Measurements from ENCODE around the gene ELAVL2. TPM values are rescaled to one million over a fixed set of nuclear protein-coding genes. Genes with fewer than 3 reads are reported as not detected.

Gene ELAVL2
- total and polyA plus RNA-seq, 7 experiments from 2014 or later: not detected

- no peaks in the 10 kb centered on the region for H3K9me3 ChIP-seq (ENCODE audit: control insufficient read depth in 2 of 3, low read length in 3 of 3)
- H3K36me3 ChIP-seq (ENCODE audit: control insufficient read depth in 2 of 3, insufficient read depth in 3 of 3, low read length in 3 of 3): no peaks in the 10 kb centered on the region
- no peak for DNase-seq
- ChIA-PET POLR2A (no interaction called here), CTCF (no interaction called here)
- no peak overlapping the region for H3K27ac Mint-ChIP-seq
- no peak overlapping the region for H3K4me3 Mint-ChIP-seq
- no peaks in the 10 kb centered on the region for H3K27me3 ChIP-seq (ENCODE audit: control insufficient read depth in 2 of 2, insufficient read depth in 2 of 2, low read length in 2 of 2)
- no peak overlapping the region for H3K27ac ChIP-seq (ENCODE audit: low read depth, low read length)
- H3K27me3 Mint-ChIP-seq: no peaks in the 10 kb centered on the region
- intact Hi-C loops (cut with micrococcal nuclease): no loop called here
- no peak overlapping the region for H3K4me3 ChIP-seq (ENCODE audit: low read length)
- peaks cover 0 to 10% (median 2%) of the 10 kb centered on the region in 11 donors for H3K9me3 Mint-ChIP-seq
- H3K4me1 Mint-ChIP-seq: no peaks in the 10 kb centered on the region
- H3K4me1 ChIP-seq (ENCODE audit: control insufficient read depth in 2 of 2, insufficient read depth in 2 of 2, low read length in 2 of 2): no peaks in the 10 kb centered on the region
- no peaks in the 10 kb centered on the region for H3K36me3 Mint-ChIP-seq
- no peak for ATAC-seq
These were observed 36.3 kb downstream of the ELAVL2 start for GRCh38 chr9:23789529-23790254.

GRCh38 chr9:23784962-23785361 lies 41.1 kb downstream of the ELAVL2 start:
- Histone ChIP-seq H3K36me3 (ENCODE audit: control insufficient read depth in 2 of 3, insufficient read depth in 3 of 3, low read length in 3 of 3) (no peaks in the 10 kb centered on the region), H3K9me3 (ENCODE audit: control insufficient read depth in 2 of 3, low read length in 3 of 3) (no peaks in the 10 kb centered on the region), H3K4me3 (ENCODE audit: low read length) (no peak overlapping the region), H3K4me1 (ENCODE audit: control insufficient read depth in 2 of 2, insufficient read depth in 2 of 2, low read length in 2 of 2) (no peaks in the 10 kb centered on the region), H3K27me3 (ENCODE audit: control insufficient read depth in 2 of 2, insufficient read depth in 2 of 2, low read length in 2 of 2) (no peaks in the 10 kb centered on the region), H3K27ac (ENCODE audit: low read depth, low read length) (no peak overlapping the region)
- intact Hi-C loops (cut with micrococcal nuclease): no loop called here
- H3K27me3 Mint-ChIP-seq: no peaks in the 10 kb centered on the region
- ATAC-seq (no peak), DNase-seq (no peak)
- H3K4me3 Mint-ChIP-seq: no peak overlapping the region
- peaks cover 0 to 25% (median 9%) of the 10 kb centered on the region in 11 donors for H3K9me3 Mint-ChIP-seq
- H3K36me3 Mint-ChIP-seq: no peaks in the 10 kb centered on the region
- H3K4me1 Mint-ChIP-seq: no peaks in the 10 kb centered on the region
- H3K27ac Mint-ChIP-seq: no peak overlapping the region
- POLR2A ChIA-PET: no interaction called here
- CTCF ChIA-PET: no interaction called here

GRCh38 chr9:23783509-23783908 lies 42.5 kb downstream of the ELAVL2 start:
- no peak overlapping the region for H3K4me3 ChIP-seq (ENCODE audit: low read length)
- H3K27ac ChIP-seq (ENCODE audit: low read depth, low read length): no peak overlapping the region
- H3K4me1 ChIP-seq (ENCODE audit: control insufficient read depth in 2 of 2, insufficient read depth in 2 of 2, low read length in 2 of 2): no peaks in the 10 kb centered on the region
- Mint-ChIP-seq H3K27ac (no peak overlapping the region), H3K36me3 (no peaks in the 10 kb centered on the region), H3K4me1 (no peaks in the 10 kb centered on the region), H3K9me3 (peaks cover 0 to 25% (median 7%) of the 10 kb centered on the region in 11 donors), H3K4me3 (no peak overlapping the region), H3K27me3 (no peaks in the 10 kb centered on the region)
- ChIA-PET CTCF (no interaction called here), POLR2A (interaction anchor here (0.6 kb wide), 1 partner anchor 13 kb away, joined by 3 read pairs; no protein-coding TSS in a partner anchor)
- H3K27me3 ChIP-seq (ENCODE audit: control insufficient read depth in 2 of 2, insufficient read depth in 2 of 2, low read length in 2 of 2): no peaks in the 10 kb centered on the region
- no peaks in the 10 kb centered on the region for H3K9me3 ChIP-seq (ENCODE audit: control insufficient read depth in 2 of 3, low read length in 3 of 3)
- ATAC-seq: no peak
- intact Hi-C loops (cut with micrococcal nuclease): no loop called here
- no peaks in the 10 kb centered on the region for H3K36me3 ChIP-seq (ENCODE audit: control insufficient read depth in 2 of 3, insufficient read depth in 3 of 3, low read length in 3 of 3)
- DNase-seq: no peak

- ATAC-seq: no peak
These were observed 46.8 kb downstream of the ELAVL2 start for GRCh38 chr9:23779220-23779619.

GRCh38 chr9:23777328-23777727 lies 48.7 kb downstream of the ELAVL2 start:
- H3K27me3 ChIP-seq (ENCODE audit: control insufficient read depth in 2 of 2, insufficient read depth in 2 of 2, low read length in 2 of 2): no peaks in the 10 kb centered on the region
- H3K9me3 ChIP-seq (ENCODE audit: control insufficient read depth in 2 of 3, low read length in 3 of 3): no peaks in the 10 kb centered on the region
- Mint-ChIP-seq H3K4me1 (no peaks in the 10 kb centered on the region), H3K27ac (no peak overlapping the region), H3K36me3 (no peaks in the 10 kb centered on the region), H3K27me3 (peaks cover 0 to 4% (median 0%) of the 10 kb centered on the region in 5 donors), H3K9me3 (peaks cover 2 to 22% (median 7%) of the 10 kb centered on the region in 11 donors), H3K4me3 (no peak overlapping the region)
- POLR2A ChIA-PET: no interaction called here
- no peaks in the 10 kb centered on the region for H3K36me3 ChIP-seq (ENCODE audit: control insufficient read depth in 2 of 3, insufficient read depth in 3 of 3, low read length in 3 of 3)
- DNase-seq: no peak
- no peak for ATAC-seq
- no peak overlapping the region for H3K27ac ChIP-seq (ENCODE audit: low read depth, low read length)
- intact Hi-C loops (cut with micrococcal nuclease): no loop called here
- no peaks in the 10 kb centered on the region for H3K4me1 ChIP-seq (ENCODE audit: control insufficient read depth in 2 of 2, insufficient read depth in 2 of 2, low read length in 2 of 2)
- H3K4me3 ChIP-seq (ENCODE audit: low read length): no peak overlapping the region
- CTCF ChIA-PET: no interaction called here

More at GRCh38 chr9:23779220-23779619, 46.8 kb downstream of the ELAVL2 start:
- intact Hi-C loops (cut with micrococcal nuclease): no loop called here
- peaks cover 2 to 29% (median 11%) of the 10 kb centered on the region in 11 donors for H3K9me3 Mint-ChIP-seq
- CTCF ChIA-PET: no interaction called here
- no peak for DNase-seq
- no peaks in the 10 kb centered on the region for H3K9me3 ChIP-seq (ENCODE audit: control insufficient read depth in 2 of 3, low read length in 3 of 3)
- H3K36me3 Mint-ChIP-seq: no peaks in the 10 kb centered on the region
- H3K27ac ChIP-seq (ENCODE audit: low read depth, low read length): no peak overlapping the region
- no peak overlapping the region for H3K4me3 ChIP-seq (ENCODE audit: low read length)
- H3K4me1 Mint-ChIP-seq: no peaks in the 10 kb centered on the region
- H3K4me1 ChIP-seq (ENCODE audit: control insufficient read depth in 2 of 2, insufficient read depth in 2 of 2, low read length in 2 of 2): no peaks in the 10 kb centered on the region
- H3K27me3 Mint-ChIP-seq: no peaks in the 10 kb centered on the region
- POLR2A ChIA-PET: no interaction called here
- no peaks in the 10 kb centered on the region for H3K36me3 ChIP-seq (ENCODE audit: control insufficient read depth in 2 of 3, insufficient read depth in 3 of 3, low read length in 3 of 3)
- H3K27ac Mint-ChIP-seq: no peak overlapping the region
- no peak overlapping the region for H3K4me3 Mint-ChIP-seq
- no peaks in the 10 kb centered on the region for H3K27me3 ChIP-seq (ENCODE audit: control insufficient read depth in 2 of 2, insufficient read depth in 2 of 2, low read length in 2 of 2)

GRCh38 chr9:23775549-23775948 lies 50.5 kb downstream of the ELAVL2 start:
- H3K36me3 Mint-ChIP-seq: no peaks in the 10 kb centered on the region
- Histone ChIP-seq H3K9me3 (ENCODE audit: control insufficient read depth in 2 of 3, low read length in 3 of 3) (no peaks in the 10 kb centered on the region), H3K27me3 (ENCODE audit: control insufficient read depth in 2 of 2, insufficient read depth in 2 of 2, low read length in 2 of 2) (no peaks in the 10 kb centered on the region), H3K27ac (ENCODE audit: low read depth, low read length) (no peak overlapping the region), H3K36me3 (ENCODE audit: control insufficient read depth in 2 of 3, insufficient read depth in 3 of 3, low read length in 3 of 3) (no peaks in the 10 kb centered on the region), H3K4me1 (ENCODE audit: control insufficient read depth in 2 of 2, insufficient read depth in 2 of 2, low read length in 2 of 2) (no peaks in the 10 kb centered on the region), H3K4me3 (ENCODE audit: low read length) (no peak overlapping the region)
- no peak for DNase-seq
- POLR2A ChIA-PET: no interaction called here
- no peaks in the 10 kb centered on the region for H3K4me1 Mint-ChIP-seq
- intact Hi-C loops (cut with micrococcal nuclease): no loop called here
- CTCF ChIA-PET: no interaction called here
- H3K27ac Mint-ChIP-seq: no peak overlapping the region
- ATAC-seq: no peak
- H3K9me3 Mint-ChIP-seq: peaks cover 0 to 23% (median 10%) of the 10 kb centered on the region in 11 donors
- no peak overlapping the region for H3K4me3 Mint-ChIP-seq
- peaks cover 0 to 4% (median 0%) of the 10 kb centered on the region in 5 donors for H3K27me3 Mint-ChIP-seq

GRCh38 chr9:23774266-23774665 lies 51.8 kb downstream of the ELAVL2 start:
- Mint-ChIP-seq H3K27me3 (peaks cover 0 to 4% (median 0%) of the 10 kb centered on the region in 5 donors), H3K9me3 (peaks cover 0 to 25% (median 12%) of the 10 kb centered on the region in 11 donors), H3K4me3 (no peak overlapping the region), H3K36me3 (no peaks in the 10 kb centered on the region), H3K27ac (no peak overlapping the region), H3K4me1 (no peaks in the 10 kb centered on the region)
- H3K27me3 ChIP-seq (ENCODE audit: control insufficient read depth in 2 of 2, insufficient read depth in 2 of 2, low read length in 2 of 2): no peaks in the 10 kb centered on the region
- no peak for DNase-seq
- no peaks in the 10 kb centered on the region for H3K4me1 ChIP-seq (ENCODE audit: control insufficient read depth in 2 of 2, insufficient read depth in 2 of 2, low read length in 2 of 2)
- no peaks in the 10 kb centered on the region for H3K36me3 ChIP-seq (ENCODE audit: control insufficient read depth in 2 of 3, insufficient read depth in 3 of 3, low read length in 3 of 3)
- no peaks in the 10 kb centered on the region for H3K9me3 ChIP-seq (ENCODE audit: control insufficient read depth in 2 of 3, low read length in 3 of 3)
- intact Hi-C loops (cut with micrococcal nuclease): no loop called here
- no peak for ATAC-seq
- no peak overlapping the region for H3K27ac ChIP-seq (ENCODE audit: low read depth, low read length)
- ChIA-PET POLR2A (no interaction called here), CTCF (no interaction called here)
- no peak overlapping the region for H3K4me3 ChIP-seq (ENCODE audit: low read length)

Measured in naive thymus-derived CD4-positive, alpha-beta T cell (primary cell).